ENCODE data around the gene KCTD1. TPM values are rescaled to one million over a fixed set of nuclear protein-coding genes. Genes with fewer than 3 reads are reported as not detected.

The KCTD1 gene
- 83.8 and 163 TPM in 2 replicates for total RNA-seq (ENCODE audit: low replicate concordance)
- long read RNA-seq, transcript KCTD1-207 (5 exons, 2,897 nt) = minor isoform, 13 of 69 reads
- long read RNA-seq, transcript KCTD1-202 (5 exons, 2,103 nt) = major isoform, 21 of 69 reads
- long read RNA-seq, transcript KCTD1-208 (5 exons, 814 nt) = minor isoform, 5 of 69 reads
- long read RNA-seq, partial matches to known transcripts = 7 of 69 reads
- long read RNA-seq, other reads (novel, unspliced or antisense) = 23 of 69 reads

DNA sequence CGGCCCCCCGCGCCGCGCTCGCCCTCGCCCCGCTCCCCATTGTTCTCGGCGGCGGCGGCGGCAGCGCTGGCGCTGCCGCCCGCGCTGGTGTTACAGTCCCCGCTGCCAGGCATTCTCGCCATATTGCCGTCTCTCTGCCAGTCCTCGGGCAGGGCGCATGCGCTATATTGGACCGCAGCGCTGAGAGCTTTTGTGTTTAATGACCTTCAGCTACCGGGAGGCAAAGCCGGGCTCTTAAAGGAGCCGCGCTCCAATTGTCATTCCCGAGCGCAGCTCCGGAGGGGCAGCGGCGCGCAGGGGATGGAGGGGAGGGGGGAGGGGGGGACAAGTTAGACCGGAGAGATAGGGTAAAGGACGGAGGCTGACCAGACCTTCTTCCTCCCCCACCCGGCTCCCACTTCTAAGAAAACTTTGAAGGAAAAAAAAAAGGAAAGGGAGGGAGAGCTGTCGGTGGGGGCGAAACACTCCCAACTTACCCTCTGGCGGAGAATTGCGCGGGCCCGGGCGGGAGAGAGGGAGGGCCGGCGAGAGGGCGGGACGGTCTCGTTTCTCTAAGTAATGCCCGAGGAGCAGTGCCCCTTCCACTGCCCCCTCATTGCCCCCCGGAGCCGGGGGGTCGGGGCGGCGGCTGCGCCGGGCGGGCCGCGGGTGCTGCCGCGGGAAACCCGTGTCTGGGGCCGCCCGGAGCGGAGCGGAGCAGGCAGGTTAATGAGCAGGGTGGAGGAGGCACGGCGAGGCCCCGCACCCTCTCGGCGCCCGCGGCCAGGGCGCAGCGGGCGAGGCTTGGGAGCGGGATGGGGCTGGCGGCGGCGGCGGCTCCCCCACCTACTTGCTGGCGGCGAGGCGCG lies at the start of gene KCTD1:
Gene KCTD1 (minus strand): TSS at position 139 of the 848 bp plus-strand sequence. CDS start 17 bp downstream, at position 122.
- Mint-ChIP-seq H3K4me1 (ENCODE audit: unreplicated experiment) (peaks cover 44% of the 10 kb centered on the region), H3K36me3 (peaks cover 21% of the 10 kb centered on the region), H3K27me3 (peaks cover 27% of the 10 kb centered on the region), H3K9me3 (no peaks in the 10 kb centered on the region), H3K27ac (peak within 1 kb of the TSS; percentile 91), H3K4me3 (peak within 1 kb of the TSS; percentile 95)
- TF ChIP-seq CTCF (conservative IDR thresholded peaks at IDR 0.05) = no peak
- peak; percentile 85 for DNase-seq (ENCODE audit: extremely low spot score, unreplicated experiment)

- Mint-ChIP-seq H3K9me3 (peaks cover 9% of the 10 kb centered on the region), H3K27ac (no peak overlapping the region), H3K36me3 (peaks cover 14% of the 10 kb centered on the region), H3K4me3 (no peak overlapping the region), H3K27me3 (peaks cover 4% of the 10 kb centered on the region), H3K4me1 (ENCODE audit: unreplicated experiment) (no peaks in the 10 kb centered on the region)
- TF ChIP-seq CTCF (conservative IDR thresholded peaks at IDR 0.05) = no peak
- no peak for DNase-seq (ENCODE audit: extremely low spot score, unreplicated experiment)
Observed at GRCh38 chr18:26593365-26594320, 45.3 kb upstream of the KCTD1 start.

- no peak for TF ChIP-seq CTCF (conservative IDR thresholded peaks at IDR 0.05)
- Mint-ChIP-seq H3K4me3 (no peak overlapping the region), H3K27me3 (no peaks in the 10 kb centered on the region), H3K27ac (no peak overlapping the region), H3K4me1 (ENCODE audit: unreplicated experiment) (no peaks in the 10 kb centered on the region), H3K9me3 (peaks cover 7% of the 10 kb centered on the region), H3K36me3 (peaks cover 11% of the 10 kb centered on the region)
- DNase-seq (ENCODE audit: extremely low spot score, unreplicated experiment) = no peak
Observed at GRCh38 chr18:26584745-26585144, 36.4 kb upstream of the KCTD1 start.

DNA sequence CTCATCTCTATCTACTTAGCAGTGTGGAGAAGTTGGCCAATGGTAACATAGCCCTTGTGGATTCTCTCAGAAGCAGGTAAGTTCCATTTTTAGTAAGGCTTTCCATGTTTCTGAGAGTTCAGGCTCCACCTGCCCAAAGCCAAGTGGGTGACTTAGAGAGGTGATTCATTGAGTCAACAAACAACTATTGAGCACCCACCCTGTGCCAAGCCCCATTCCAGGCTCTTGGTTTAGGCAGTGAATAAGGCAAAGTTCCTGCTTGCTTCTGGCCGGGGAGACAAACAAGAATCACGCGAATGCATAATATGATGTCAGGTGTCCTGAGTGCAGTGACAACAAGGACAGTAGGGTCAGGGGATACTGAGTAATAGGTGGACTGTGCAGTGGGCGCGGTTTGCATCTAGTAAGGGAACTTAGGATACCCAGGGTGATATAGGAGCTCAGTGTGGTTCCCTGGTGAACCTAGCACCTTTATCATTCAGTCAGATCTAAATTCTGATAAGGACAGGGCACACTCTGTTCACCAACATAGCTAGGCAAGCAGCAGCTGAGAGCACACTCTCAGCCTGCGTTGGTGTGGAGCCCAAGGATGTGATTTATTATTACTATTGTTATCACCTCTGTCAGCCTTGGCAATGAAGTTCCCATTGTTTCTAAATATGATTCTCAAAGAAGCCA lies 31.7 kb upstream of the KCTD1 start:
- Mint-ChIP-seq H3K4me1 (ENCODE audit: unreplicated experiment) (peaks cover 11% of the 10 kb centered on the region), H3K36me3 (peaks cover 3% of the 10 kb centered on the region), H3K9me3 (no peaks in the 10 kb centered on the region), H3K4me3 (no peak overlapping the region), H3K27ac (peak overlapping the region; percentile 79), H3K27me3 (no peaks in the 10 kb centered on the region)
- no peak for TF ChIP-seq CTCF (conservative IDR thresholded peaks at IDR 0.05)
- no peak for DNase-seq (ENCODE audit: extremely low spot score, unreplicated experiment)

DNA sequence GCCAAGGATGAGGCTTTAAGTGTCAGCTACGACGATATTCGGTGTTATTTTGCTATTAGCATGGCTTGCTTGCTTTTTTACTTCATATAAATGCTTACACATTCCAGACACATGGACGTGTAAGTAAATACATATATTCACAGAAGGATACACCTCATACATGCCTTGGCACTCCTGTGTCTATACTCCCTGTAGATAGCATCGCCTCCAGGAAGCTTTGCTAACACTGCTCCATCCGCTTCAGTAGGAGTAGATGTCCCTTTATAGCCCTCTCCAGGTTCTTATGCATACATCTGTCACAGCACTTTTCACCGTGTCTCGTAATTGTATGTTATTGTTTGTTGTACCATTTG lies 27.5 kb upstream of the KCTD1 start:
- Mint-ChIP-seq H3K27me3 (no peaks in the 10 kb centered on the region), H3K27ac (peak overlapping the region; percentile 89), H3K9me3 (no peaks in the 10 kb centered on the region)

More for the DNA sequence above, 27.5 kb upstream of the KCTD1 start:
- DNase-seq (ENCODE audit: extremely low spot score, unreplicated experiment) = no peak
- TF ChIP-seq CTCF (conservative IDR thresholded peaks at IDR 0.05) = no peak
- H3K4me1 Mint-ChIP-seq (ENCODE audit: unreplicated experiment) = peaks cover 20% of the 10 kb centered on the region
- no peaks in the 10 kb centered on the region for H3K36me3 Mint-ChIP-seq
- H3K4me3 Mint-ChIP-seq = peak overlapping the region; percentile 86

Data from type B pancreatic cell (in vitro differentiated cells).